RWPE1 (cell line): ENCODE measurements around the gene DMXL2.

ENCODE experiments used
- CTCF ChIA-PET: fragments of 350-600 bp; sonication (Branson Sonifier 250); formaldehyde crosslinking; extraction: SDS; loops from one replicate; lab custom pipeline; 2021; lab: Yijun Ruan, JAX
- POLR2A ChIA-PET: fragments of 400-600 bp; formaldehyde crosslinking; extraction: SDS; loops from one replicate; lab custom pipeline; 2020; ENCODE audit warnings: antibody characterized with exemption; ENCODE audit not compliant: low non-redundant PET; lab: Yijun Ruan, JAX
- DNase-seq: peaks from one replicate; pipeline ENCODE4 v3.0.0; 2012; ENCODE audit warnings: low spot score
- H3K27ac ChIP-seq: fragments of 450-650 bp; 2 replicates; pipeline ENCODE4 v1.5.1; 2017
- TF ChIP-seq, protein P1 (sequence below): fragments of 450-650 bp; conservative IDR thresholded peaks from 2 replicates; pipeline ENCODE4 v1.5.1; 2017; ENCODE audit warnings: low read depth, mild to moderate bottlenecking

The DMXL2 gene

GRCh38 chr15:51533672-51534398 lies 88.7 kb downstream of the DMXL2 start:
- peak; percentile 5 for DNase-seq
- TF ChIP-seq, protein P1, sequence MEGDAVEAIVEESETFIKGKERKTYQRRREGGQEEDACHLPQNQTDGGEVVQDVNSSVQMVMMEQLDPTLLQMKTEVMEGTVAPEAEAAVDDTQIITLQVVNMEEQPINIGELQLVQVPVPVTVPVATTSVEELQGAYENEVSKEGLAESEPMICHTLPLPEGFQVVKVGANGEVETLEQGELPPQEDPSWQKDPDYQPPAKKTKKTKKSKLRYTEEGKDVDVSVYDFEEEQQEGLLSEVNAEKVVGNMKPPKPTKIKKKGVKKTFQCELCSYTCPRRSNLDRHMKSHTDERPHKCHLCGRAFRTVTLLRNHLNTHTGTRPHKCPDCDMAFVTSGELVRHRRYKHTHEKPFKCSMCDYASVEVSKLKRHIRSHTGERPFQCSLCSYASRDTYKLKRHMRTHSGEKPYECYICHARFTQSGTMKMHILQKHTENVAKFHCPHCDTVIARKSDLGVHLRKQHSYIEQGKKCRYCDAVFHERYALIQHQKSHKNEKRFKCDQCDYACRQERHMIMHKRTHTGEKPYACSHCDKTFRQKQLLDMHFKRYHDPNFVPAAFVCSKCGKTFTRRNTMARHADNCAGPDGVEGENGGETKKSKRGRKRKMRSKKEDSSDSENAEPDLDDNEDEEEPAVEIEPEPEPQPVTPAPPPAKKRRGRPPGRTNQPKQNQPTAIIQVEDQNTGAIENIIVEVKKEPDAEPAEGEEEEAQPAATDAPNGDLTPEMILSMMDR = no peak
- no peak overlapping the region for H3K27ac ChIP-seq
- POLR2A ChIA-PET = no interaction called here
- CTCF ChIA-PET = no interaction called here

GRCh38 chr15:51526955-51527354 lies 95.6 kb downstream of the DMXL2 start:
- ChIA-PET CTCF (no interaction called here), POLR2A (no interaction called here)
- no peak for DNase-seq
- TF ChIP-seq, protein P1 = no peak
- no peak overlapping the region for H3K27ac ChIP-seq

DNA sequence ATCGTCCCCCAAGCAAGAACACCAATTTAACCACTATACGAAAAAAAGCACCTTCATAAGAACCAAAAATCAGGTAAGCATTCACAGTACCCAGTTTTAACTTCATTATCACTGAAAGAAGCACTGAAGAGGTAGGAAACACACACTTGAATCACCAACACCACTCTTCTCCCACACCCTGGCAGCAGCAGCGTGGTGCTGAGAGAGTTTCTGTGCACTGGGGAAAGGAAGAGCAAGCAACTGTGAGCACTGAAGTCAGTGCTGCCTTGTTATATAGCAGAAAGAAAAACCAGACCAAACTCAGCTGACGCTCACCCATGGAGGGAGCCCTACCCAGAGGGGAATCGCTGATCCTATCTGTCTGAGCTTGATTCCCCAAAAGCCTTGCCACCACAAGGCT lies 98.2 kb downstream of the DMXL2 start:
- no peak overlapping the region for H3K27ac ChIP-seq
- ChIA-PET CTCF (no interaction called here), POLR2A (no interaction called here)
- DNase-seq = no peak
- TF ChIP-seq, protein P1 = no peak

DNA sequence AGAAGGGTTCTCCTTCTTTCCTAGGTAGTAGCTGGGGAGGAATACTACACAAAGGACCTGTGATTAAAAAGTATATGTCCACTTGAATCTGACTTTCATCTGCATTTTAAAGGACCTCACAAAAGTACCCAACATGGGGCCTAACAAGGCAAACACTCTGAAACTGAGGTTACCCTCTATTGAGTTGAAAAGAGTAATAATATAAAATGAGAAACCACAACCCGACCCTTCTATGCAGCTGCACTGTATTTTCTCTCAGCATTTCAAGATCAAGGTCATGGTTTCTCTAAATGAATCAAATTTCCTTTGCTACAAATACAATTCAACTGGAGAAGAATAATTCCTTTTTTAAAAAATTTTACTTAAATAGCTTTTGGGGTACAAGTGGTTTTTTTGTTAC lies 106.3 kb downstream of the DMXL2 start:
- no peak overlapping the region for H3K27ac ChIP-seq
- ChIA-PET CTCF (no interaction called here), POLR2A (no interaction called here)
- TF ChIP-seq, protein P1 = no peak
- DNase-seq = no peak

DNA sequence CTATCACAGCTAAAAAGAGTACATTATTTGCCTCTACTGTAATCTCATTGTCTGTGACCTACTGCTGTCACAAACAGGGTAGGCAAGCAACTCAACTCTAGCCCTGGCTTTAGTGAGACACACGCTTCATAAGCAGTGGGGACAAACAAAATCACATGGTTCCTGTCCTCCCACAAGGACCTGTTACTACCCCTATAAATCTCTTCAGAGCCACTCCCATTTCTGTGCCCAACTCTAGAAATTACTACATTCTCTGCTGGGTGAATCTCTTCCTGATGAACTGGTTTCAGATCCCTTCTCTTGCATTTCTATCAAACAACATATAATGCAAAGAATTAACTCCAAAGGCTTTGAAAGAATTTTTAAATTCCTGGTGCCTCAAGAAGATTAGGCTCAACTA lies 117.3 kb downstream of the DMXL2 start:
- TF ChIP-seq, protein P1 = no peak
- DNase-seq = no peak
- CTCF ChIA-PET = no interaction called here
- POLR2A ChIA-PET = no interaction called here
- H3K27ac ChIP-seq = no peak overlapping the region

DNA sequence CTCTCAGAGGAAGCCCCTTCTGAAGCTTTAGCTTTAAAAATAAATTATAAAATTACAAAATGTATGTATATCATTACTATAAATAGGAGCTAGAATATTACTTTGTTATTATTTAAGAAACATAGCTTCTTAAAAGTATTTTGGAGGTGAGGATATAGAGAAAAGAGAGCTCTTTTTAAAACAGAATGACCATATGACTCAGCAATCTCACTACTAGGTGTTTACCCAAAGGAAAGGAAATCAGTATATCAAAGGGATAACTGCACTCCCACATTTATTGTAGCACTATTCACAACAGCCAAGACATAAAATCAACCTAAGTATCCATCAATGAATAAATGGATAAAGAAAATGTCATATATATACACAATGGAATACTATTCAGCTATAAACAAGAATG lies 119.6 kb downstream of the DMXL2 start:
- POLR2A ChIA-PET = no interaction called here
- DNase-seq = no peak
- CTCF ChIA-PET = no interaction called here
- TF ChIP-seq, protein P1 = no peak
- H3K27ac ChIP-seq = no peak overlapping the region
